Stimulated activated CD4-positive, alpha-beta T cell treated with anti-CD3 and anti-CD28 coated beads, Interleukin-15, amount 100 ng/mL, for 24 hours (primary cell): ENCODE results near the gene SULT1C2.

Experiments
- DNase-seq: peaks from one replicate; pipeline ENCODE4 v3.0.0-alpha.2; 2020

Gene SULT1C2

GRCh38 chr2:108297436-108298141 is 8.9 kb downstream of the SULT1C2 start:
- DNase-seq: no peak

GRCh38 chr2:108301558-108301957 is 12.9 kb downstream of the SULT1C2 start:
- no peak for DNase-seq

- no peak for DNase-seq
Observed at GRCh38 chr2:108304975-108305374, 16.3 kb downstream of the SULT1C2 start.

- DNase-seq: no peak
Observed at GRCh38 chr2:108305901-108306300, 17.2 kb downstream of the SULT1C2 start.

- DNase-seq: no peak
Observed at GRCh38 chr2:108309903-108310302, 21.2 kb downstream of the SULT1C2 start.

GRCh38 chr2:108314586-108315296 is 26.0 kb downstream of the SULT1C2 start:
- no peak for DNase-seq

- no peak for DNase-seq
Observed at GRCh38 chr2:108315444-108315934, 26.8 kb downstream of the SULT1C2 start.

- DNase-seq: no peak
Observed at GRCh38 chr2:108316033-108316432, 27.3 kb downstream of the SULT1C2 start.

GRCh38 chr2:108316461-108317258 is 28.0 kb downstream of the SULT1C2 start:
- no peak for DNase-seq

GRCh38 chr2:108320326-108320922 is 31.7 kb downstream of the SULT1C2 start:
- no peak for DNase-seq

- DNase-seq: no peak
Observed at GRCh38 chr2:108323619-108324018, 34.9 kb downstream of the SULT1C2 start.

GRCh38 chr2:108324531-108325255 is 36.0 kb downstream of the SULT1C2 start:
- DNase-seq: no peak

- no peak for DNase-seq
Observed at GRCh38 chr2:108325756-108326155, 37.1 kb downstream of the SULT1C2 start.

GRCh38 chr2:108329771-108330170 is 41.1 kb downstream of the SULT1C2 start:
- no peak for DNase-seq

GRCh38 chr2:108330979-108331378 is 42.3 kb downstream of the SULT1C2 start:
- DNase-seq: no peak

GRCh38 chr2:108345951-108346350 is 57.3 kb downstream of the SULT1C2 start:
- DNase-seq: no peak

- DNase-seq: no peak
Observed at GRCh38 chr2:108346827-108347226, 58.1 kb downstream of the SULT1C2 start.

- no peak for DNase-seq
Observed at GRCh38 chr2:108347786-108348185, 59.1 kb downstream of the SULT1C2 start.

GRCh38 chr2:108348816-108349570 is 60.3 kb downstream of the SULT1C2 start:
- DNase-seq: no peak

GRCh38 chr2:108349571-108349928 is 60.9 kb downstream of the SULT1C2 start:
- no peak for DNase-seq

- DNase-seq: no peak
Observed at GRCh38 chr2:108351889-108352288, 63.2 kb downstream of the SULT1C2 start.

GRCh38 chr2:108354136-108354535 is 65.4 kb downstream of the SULT1C2 start:
- no peak for DNase-seq
